ENCODE data around the gene LAMTOR4. TPM values are rescaled to one million over a fixed set of nuclear protein-coding genes. Genes with fewer than 3 reads are reported as not detected.

Gene LAMTOR4
- total RNA-seq, 1 experiment from 2014 or later = 171 TPM

GRCh38 chr7:100167912-100168323, 19.2 kb downstream of the LAMTOR4 start:
- H3K79me2 ChIP-seq (ENCODE audit: low read length) = no peaks in the 10 kb centered on the region
- H3K4me1 ChIP-seq (ENCODE audit: low read length) = peaks cover 5% of the 10 kb centered on the region
- no peak overlapping the region for H3K27ac ChIP-seq (ENCODE audit: low read length)
- no peaks in the 10 kb centered on the region for H3K36me3 ChIP-seq (ENCODE audit: insufficient read depth, low read length)
- DNase-seq = no peak
- H4K20me1 ChIP-seq (ENCODE audit: insufficient read depth, low read depth, low read length) = no peaks in the 10 kb centered on the region
- H3K9me3 ChIP-seq (ENCODE audit: low read length) = no peaks in the 10 kb centered on the region
- H3K4me3 ChIP-seq (ENCODE audit: low read length) = no peak overlapping the region
- H2AFZ ChIP-seq (ENCODE audit: low read length) = no peak overlapping the region
- H3K9ac ChIP-seq (ENCODE audit: low read length) = no peak overlapping the region
- H3K4me2 ChIP-seq (ENCODE audit: low read depth, low read length, poor library complexity, severe bottlenecking) = no peak overlapping the region
- no peaks in the 10 kb centered on the region for H3K9me2 ChIP-seq (replicated peaks; ENCODE audit: insufficient read depth, low read length)
- H3K27me3 ChIP-seq (ENCODE audit: low read length) = no peaks in the 10 kb centered on the region

- Histone ChIP-seq H3K27ac (ENCODE audit: low read length) (no peak overlapping the region), H4K20me1 (ENCODE audit: insufficient read depth, low read depth, low read length) (no peaks in the 10 kb centered on the region), H3K4me2 (ENCODE audit: low read depth, low read length, poor library complexity, severe bottlenecking) (no peak overlapping the region), H3K9me2 (replicated peaks; ENCODE audit: insufficient read depth, low read length) (no peaks in the 10 kb centered on the region), H3K36me3 (ENCODE audit: insufficient read depth, low read length) (no peaks in the 10 kb centered on the region), H3K4me1 (ENCODE audit: low read length) (peaks cover 5% of the 10 kb centered on the region), H3K9ac (ENCODE audit: low read length) (no peak overlapping the region), H3K27me3 (ENCODE audit: low read length) (no peaks in the 10 kb centered on the region), H3K79me2 (ENCODE audit: low read length) (no peaks in the 10 kb centered on the region), H3K9me3 (ENCODE audit: low read length) (no peaks in the 10 kb centered on the region), H3K4me3 (ENCODE audit: low read length) (no peak overlapping the region), H2AFZ (ENCODE audit: low read length) (no peak overlapping the region)
- DNase-seq = no peak
These were observed 20.6 kb downstream of the LAMTOR4 start for GRCh38 chr7:100169147-100169850.

DNA sequence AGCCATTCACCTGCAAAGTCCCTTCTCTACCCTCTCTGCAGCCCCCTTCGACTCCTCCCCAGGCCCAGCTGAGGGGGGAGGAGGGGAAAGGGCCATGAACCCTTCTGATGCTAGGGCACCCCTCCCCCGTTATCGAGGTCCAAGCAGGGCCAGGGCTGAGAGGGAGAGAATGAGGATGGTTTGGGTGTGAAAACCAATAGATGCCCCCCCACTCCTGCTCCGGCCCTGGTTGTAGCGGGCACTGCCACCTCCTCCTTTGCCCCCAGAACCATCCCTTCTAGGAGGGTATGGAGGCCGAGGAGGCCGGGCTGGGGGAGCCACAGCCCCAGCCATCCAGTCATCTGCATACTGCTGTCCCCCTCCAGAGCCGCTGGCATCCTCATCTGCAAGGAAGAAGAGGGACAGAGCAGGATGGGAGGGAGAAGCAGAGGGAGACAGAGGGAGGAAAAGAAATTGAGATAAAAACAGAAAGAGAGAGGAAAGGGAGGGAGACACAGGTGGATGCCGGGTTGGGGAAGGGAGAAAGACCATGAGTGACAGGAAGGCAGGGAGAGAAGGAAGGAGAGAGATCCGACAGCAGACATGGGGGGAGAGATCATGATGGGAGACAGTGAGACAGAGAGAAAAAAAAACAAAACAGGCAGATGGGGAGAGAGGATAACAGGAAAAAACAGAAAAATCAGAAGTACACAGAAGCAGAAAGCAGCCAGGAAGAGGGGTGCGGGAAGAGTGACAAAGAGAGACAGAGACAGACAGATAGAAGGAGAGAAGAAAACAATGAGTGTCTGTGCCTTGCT, 21.6 kb downstream of the LAMTOR4 start:
- H2AFZ ChIP-seq (ENCODE audit: low read length) = no peak overlapping the region
- H3K36me3 ChIP-seq (ENCODE audit: insufficient read depth, low read length) = no peaks in the 10 kb centered on the region
- H3K27ac ChIP-seq (ENCODE audit: low read length) = no peak overlapping the region
- no peaks in the 10 kb centered on the region for H3K79me2 ChIP-seq (ENCODE audit: low read length)
- H3K4me3 ChIP-seq (ENCODE audit: low read length) = no peak overlapping the region
- H3K4me1 ChIP-seq (ENCODE audit: low read length) = peaks cover 5% of the 10 kb centered on the region
- H3K4me2 ChIP-seq (ENCODE audit: low read depth, low read length, poor library complexity, severe bottlenecking) = no peak overlapping the region
- H3K9me2 ChIP-seq (replicated peaks; ENCODE audit: insufficient read depth, low read length) = no peaks in the 10 kb centered on the region
- no peak for DNase-seq
- H3K9ac ChIP-seq (ENCODE audit: low read length) = no peak overlapping the region
- H4K20me1 ChIP-seq (ENCODE audit: insufficient read depth, low read depth, low read length) = no peaks in the 10 kb centered on the region
- no peaks in the 10 kb centered on the region for H3K9me3 ChIP-seq (ENCODE audit: low read length)
- H3K27me3 ChIP-seq (ENCODE audit: low read length) = no peaks in the 10 kb centered on the region

- Histone ChIP-seq H3K4me2 (ENCODE audit: low read depth, low read length, poor library complexity, severe bottlenecking) (peak overlapping the region; percentile 40), H3K79me2 (ENCODE audit: low read length) (no peaks in the 10 kb centered on the region), H3K4me1 (ENCODE audit: low read length) (peaks cover 5% of the 10 kb centered on the region), H2AFZ (ENCODE audit: low read length) (no peak overlapping the region), H3K9ac (ENCODE audit: low read length) (no peak overlapping the region), H3K4me3 (ENCODE audit: low read length) (no peak overlapping the region), H3K9me3 (ENCODE audit: low read length) (no peaks in the 10 kb centered on the region), H3K27me3 (ENCODE audit: low read length) (no peaks in the 10 kb centered on the region), H3K27ac (ENCODE audit: low read length) (no peak overlapping the region), H3K9me2 (replicated peaks; ENCODE audit: insufficient read depth, low read length) (no peaks in the 10 kb centered on the region), H3K36me3 (ENCODE audit: insufficient read depth, low read length) (no peaks in the 10 kb centered on the region), H4K20me1 (ENCODE audit: insufficient read depth, low read depth, low read length) (no peaks in the 10 kb centered on the region)
- no peak for DNase-seq
These were observed 22.5 kb downstream of the LAMTOR4 start for GRCh38 chr7:100171087-100171681.

DNA sequence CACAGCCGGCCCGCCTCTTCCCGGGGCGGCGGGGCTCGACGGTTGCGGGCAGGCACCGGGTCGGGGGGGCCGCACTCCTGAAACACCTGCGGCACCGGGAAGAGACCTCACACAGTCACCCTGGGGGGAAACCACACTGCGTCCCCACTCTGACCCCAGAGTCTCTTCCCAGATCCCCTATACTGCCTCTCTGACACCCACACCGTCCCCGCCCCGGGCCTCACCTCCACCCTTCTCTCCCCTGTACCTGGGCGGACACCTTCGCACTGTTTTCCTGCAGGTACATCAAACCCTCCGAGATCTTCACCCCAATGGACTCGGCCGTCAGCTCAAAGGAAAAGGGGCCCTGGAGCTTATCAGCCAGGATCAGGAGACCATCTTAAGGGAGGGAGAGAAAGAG, 23.1 kb downstream of the LAMTOR4 start:
- H3K36me3 ChIP-seq (ENCODE audit: insufficient read depth, low read length) = no peaks in the 10 kb centered on the region
- H3K4me2 ChIP-seq (ENCODE audit: low read depth, low read length, poor library complexity, severe bottlenecking) = no peak overlapping the region
- H3K9ac ChIP-seq (ENCODE audit: low read length) = no peak overlapping the region
- H3K27me3 ChIP-seq (ENCODE audit: low read length) = no peaks in the 10 kb centered on the region
- no peak overlapping the region for H3K27ac ChIP-seq (ENCODE audit: low read length)
- no peak for DNase-seq
- no peaks in the 10 kb centered on the region for H3K79me2 ChIP-seq (ENCODE audit: low read length)
- no peak overlapping the region for H2AFZ ChIP-seq (ENCODE audit: low read length)
- no peaks in the 10 kb centered on the region for H3K9me2 ChIP-seq (replicated peaks; ENCODE audit: insufficient read depth, low read length)
- H3K4me3 ChIP-seq (ENCODE audit: low read length) = no peak overlapping the region
- peaks cover 3% of the 10 kb centered on the region; the same call in 1 of the 2 replicates for H4K20me1 ChIP-seq (ENCODE audit: insufficient read depth, low read depth, low read length)
- H3K9me3 ChIP-seq (ENCODE audit: low read length) = no peaks in the 10 kb centered on the region
- peaks cover 10% of the 10 kb centered on the region for H3K4me1 ChIP-seq (ENCODE audit: low read length)

DNA sequence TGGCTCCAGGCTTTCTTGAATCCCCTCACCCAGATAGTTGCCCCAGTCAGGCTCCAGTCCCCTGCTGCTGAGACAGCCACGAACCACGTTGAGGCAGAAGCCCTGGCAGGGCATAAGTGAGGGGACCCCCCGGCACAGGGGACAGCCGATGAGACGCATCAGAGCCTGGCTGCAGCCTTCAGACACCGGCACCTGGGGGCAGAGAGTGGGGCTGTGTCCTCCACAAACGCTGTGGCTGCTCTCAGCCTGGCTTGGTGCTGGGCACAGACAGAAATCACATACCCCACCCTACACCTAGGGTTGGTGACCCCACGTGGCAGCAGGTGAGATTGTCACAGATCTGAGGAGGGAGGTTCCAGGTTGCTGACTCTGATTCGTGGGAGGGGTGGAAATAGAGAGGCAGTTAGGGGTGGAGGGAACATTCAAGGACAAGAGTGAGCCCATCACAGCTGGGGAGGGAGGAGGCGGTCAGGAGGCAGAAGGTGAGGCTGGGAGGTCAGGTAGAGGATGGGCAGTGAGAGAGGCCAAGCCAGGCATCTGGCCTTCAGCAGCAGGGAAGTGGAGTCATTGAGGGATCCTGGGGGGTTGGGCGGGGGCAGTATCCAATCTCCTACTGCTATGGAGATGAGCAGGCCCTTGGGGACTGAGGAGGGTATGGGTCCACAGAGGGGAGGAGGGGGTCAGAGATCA, 25.2 kb downstream of the LAMTOR4 start:
- Histone ChIP-seq H3K79me2 (ENCODE audit: low read length) (no peaks in the 10 kb centered on the region), H3K9me3 (ENCODE audit: low read length) (no peaks in the 10 kb centered on the region), H3K4me1 (ENCODE audit: low read length) (peaks cover 8% of the 10 kb centered on the region), H3K4me3 (ENCODE audit: low read length) (no peak overlapping the region), H3K9me2 (replicated peaks; ENCODE audit: insufficient read depth, low read length) (no peaks in the 10 kb centered on the region), H3K27me3 (ENCODE audit: low read length) (no peaks in the 10 kb centered on the region), H3K36me3 (ENCODE audit: insufficient read depth, low read length) (no peaks in the 10 kb centered on the region), H3K9ac (ENCODE audit: low read length) (no peak overlapping the region), H4K20me1 (ENCODE audit: insufficient read depth, low read depth, low read length) (peaks cover 3% of the 10 kb centered on the region; the same call in 1 of the 2 replicates), H3K4me2 (ENCODE audit: low read depth, low read length, poor library complexity, severe bottlenecking) (no peak overlapping the region), H2AFZ (ENCODE audit: low read length) (no peak overlapping the region), H3K27ac (ENCODE audit: low read length) (no peak overlapping the region)
- no peak for DNase-seq

GRCh38 chr7:100174582-100174981, 25.9 kb downstream of the LAMTOR4 start:
- no peak overlapping the region for H3K4me3 ChIP-seq (ENCODE audit: low read length)
- no peak overlapping the region for H3K4me2 ChIP-seq (ENCODE audit: low read depth, low read length, poor library complexity, severe bottlenecking)
- no peaks in the 10 kb centered on the region for H3K79me2 ChIP-seq (ENCODE audit: low read length)
- H3K27me3 ChIP-seq (ENCODE audit: low read length) = no peaks in the 10 kb centered on the region
- no peak overlapping the region for H3K9ac ChIP-seq (ENCODE audit: low read length)
- no peak for DNase-seq
- H3K36me3 ChIP-seq (ENCODE audit: insufficient read depth, low read length) = no peaks in the 10 kb centered on the region
- H3K4me1 ChIP-seq (ENCODE audit: low read length) = peaks cover 8% of the 10 kb centered on the region
- peaks cover 3% of the 10 kb centered on the region; the same call in 1 of the 2 replicates for H4K20me1 ChIP-seq (ENCODE audit: insufficient read depth, low read depth, low read length)
- no peak overlapping the region for H3K27ac ChIP-seq (ENCODE audit: low read length)
- no peaks in the 10 kb centered on the region for H3K9me3 ChIP-seq (ENCODE audit: low read length)
- H3K9me2 ChIP-seq (replicated peaks; ENCODE audit: insufficient read depth, low read length) = no peaks in the 10 kb centered on the region
- no peak overlapping the region for H2AFZ ChIP-seq (ENCODE audit: low read length)
